ENCODE data around the gene MBD5.

DNA sequence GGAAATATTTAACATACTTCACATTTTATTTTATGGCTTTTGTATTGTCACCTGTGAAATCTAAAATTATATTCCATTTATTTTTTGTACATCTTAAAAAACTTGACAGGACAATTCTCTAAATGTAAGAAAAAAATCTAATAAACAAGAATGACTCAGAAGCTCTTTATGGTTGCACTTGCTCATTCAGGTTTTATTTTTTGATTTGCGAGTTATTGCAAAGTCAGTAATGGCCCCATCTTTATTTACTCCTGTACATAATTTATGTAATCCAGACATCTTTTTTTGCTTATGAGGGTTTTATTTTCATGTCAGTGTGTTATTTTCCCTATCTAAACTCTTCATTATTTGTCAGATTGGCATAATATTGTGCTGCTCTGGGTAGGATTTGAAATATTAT, 145.1 kb downstream of the MBD5 start:
- TF ChIP-seq CTCF (IDR thresholded peaks at IDR 0.05): no peak
- TF ChIP-seq POLR2A (IDR thresholded peaks at IDR 0.05): no peak

Data from adrenal gland (tissue), 5 donors.